Endothelial cell (in vitro differentiated cells): ENCODE results near the gene DNAJC5. TPM values are rescaled to one million over a fixed set of nuclear protein-coding genes. Genes with fewer than 3 reads are reported as not detected.

Experiments
- DNase-seq: peaks from one replicate; pipeline ENCODE4 v3.0.0; 2021; ENCODE audit warnings: low spot score
- H3K27ac Mint-ChIP-seq: one replicate; pipeline ENCODE4 v1.8.0; 2021; ENCODE audit warnings: mixed read lengths, inconsistent platforms; ENCODE audit not compliant: unreplicated experiment
- H3K27me3 Mint-ChIP-seq: one replicate; pipeline ENCODE4 v1.8.0; 2021; ENCODE audit warnings: mild to moderate bottlenecking, moderate library complexity, mixed read lengths, inconsistent platforms; ENCODE audit not compliant: unreplicated experiment
- H3K36me3 Mint-ChIP-seq: one replicate; pipeline ENCODE4 v1.8.0; 2021; ENCODE audit warnings: mild to moderate bottlenecking, low read depth, mixed read lengths, inconsistent platforms; ENCODE audit not compliant: unreplicated experiment
- H3K4me1 Mint-ChIP-seq: one replicate; pipeline ENCODE4 v1.8.0; 2021; ENCODE audit warnings: mild to moderate bottlenecking, mixed read lengths, inconsistent platforms; ENCODE audit not compliant: unreplicated experiment
- H3K4me3 Mint-ChIP-seq: one replicate; pipeline ENCODE4 v1.8.0; 2021; ENCODE audit warnings: mild to moderate bottlenecking, mixed read lengths, inconsistent platforms; ENCODE audit not compliant: unreplicated experiment
- H3K9me3 Mint-ChIP-seq: one replicate; pipeline ENCODE4 v1.8.0; 2021; ENCODE audit warnings: mixed read lengths, inconsistent platforms; ENCODE audit not compliant: unreplicated experiment
- total RNA-seq: library from RNA; stranded (reverse); fragmentation: NEBNext Ultra II Directional; extraction: Animal tissue kit (Norgen Biotek cat#: 25700); gene quantifications from one replicate; pipeline ENCODE4 v1.2.1, GENCODE V29; 2021; ENCODE audit not compliant: unreplicated experiment
- TF ChIP-seq, protein P1 (sequence below): fragments of 200-600 bp; sonication (generic); IDR thresholded peaks from one replicate; pipeline ENCODE4 v1.5.0; 2021; ENCODE audit warnings: antibody characterized with exemption; ENCODE audit not compliant: unreplicated experiment

Gene DNAJC5
- total RNA-seq, 1 donor from 2014 or later, result 54.4 TPM

DNA sequence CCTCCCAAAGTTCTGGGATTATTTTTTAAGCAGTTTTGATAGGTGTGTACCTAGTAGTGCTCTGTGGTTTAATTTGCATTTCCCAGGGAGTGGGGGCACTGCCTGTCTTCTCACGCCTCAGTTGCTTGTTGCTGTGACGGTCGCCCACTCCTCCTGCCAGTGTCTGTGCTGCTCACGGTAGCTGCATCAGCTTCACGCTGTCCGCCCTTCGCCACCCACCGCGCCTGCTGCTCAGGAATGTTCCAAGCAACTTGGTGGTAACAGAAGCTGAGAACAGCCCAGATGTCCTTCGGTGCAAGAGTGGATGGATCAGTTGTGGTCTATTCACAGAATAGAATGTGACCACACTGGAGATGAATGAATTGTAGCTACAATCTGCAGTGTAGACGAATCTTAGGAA is 22.9 kb downstream of the DNAJC5 start:
- no peak for DNase-seq
- Mint-ChIP-seq H3K9me3 (no peaks in the 10 kb centered on the region), H3K27ac (peak overlapping the region; percentile 9), H3K4me1 (peaks cover 4% of the 10 kb centered on the region), H3K36me3 (peaks cover 13% of the 10 kb centered on the region), H3K4me3 (no peak overlapping the region), H3K27me3 (peaks cover 1% of the 10 kb centered on the region)
- TF ChIP-seq, protein P1, sequence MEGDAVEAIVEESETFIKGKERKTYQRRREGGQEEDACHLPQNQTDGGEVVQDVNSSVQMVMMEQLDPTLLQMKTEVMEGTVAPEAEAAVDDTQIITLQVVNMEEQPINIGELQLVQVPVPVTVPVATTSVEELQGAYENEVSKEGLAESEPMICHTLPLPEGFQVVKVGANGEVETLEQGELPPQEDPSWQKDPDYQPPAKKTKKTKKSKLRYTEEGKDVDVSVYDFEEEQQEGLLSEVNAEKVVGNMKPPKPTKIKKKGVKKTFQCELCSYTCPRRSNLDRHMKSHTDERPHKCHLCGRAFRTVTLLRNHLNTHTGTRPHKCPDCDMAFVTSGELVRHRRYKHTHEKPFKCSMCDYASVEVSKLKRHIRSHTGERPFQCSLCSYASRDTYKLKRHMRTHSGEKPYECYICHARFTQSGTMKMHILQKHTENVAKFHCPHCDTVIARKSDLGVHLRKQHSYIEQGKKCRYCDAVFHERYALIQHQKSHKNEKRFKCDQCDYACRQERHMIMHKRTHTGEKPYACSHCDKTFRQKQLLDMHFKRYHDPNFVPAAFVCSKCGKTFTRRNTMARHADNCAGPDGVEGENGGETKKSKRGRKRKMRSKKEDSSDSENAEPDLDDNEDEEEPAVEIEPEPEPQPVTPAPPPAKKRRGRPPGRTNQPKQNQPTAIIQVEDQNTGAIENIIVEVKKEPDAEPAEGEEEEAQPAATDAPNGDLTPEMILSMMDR, result no peak

DNA sequence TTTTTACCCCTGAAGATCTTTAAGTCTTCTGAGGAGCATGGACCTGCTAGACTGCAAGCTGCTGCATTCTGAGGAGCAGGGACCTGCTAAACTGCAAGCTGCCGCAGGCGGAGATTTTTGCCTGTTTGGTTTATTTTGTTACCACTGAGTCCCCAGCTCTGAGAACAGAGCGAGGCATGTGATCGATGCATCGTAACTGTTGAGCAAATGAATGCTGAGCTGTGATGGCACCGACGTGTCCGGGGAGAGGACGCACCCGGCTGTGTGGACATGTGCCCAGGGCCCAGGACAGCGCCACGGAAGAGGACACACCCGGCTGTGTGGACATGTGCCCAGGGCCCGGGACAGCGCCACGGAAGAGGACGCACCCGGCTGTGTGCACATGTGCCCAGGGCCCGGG is 24.2 kb downstream of the DNAJC5 start:
- TF ChIP-seq, protein P1, result no peak
- peaks cover 13% of the 10 kb centered on the region for H3K36me3 Mint-ChIP-seq
- no peak for DNase-seq
- H3K27ac Mint-ChIP-seq, result no peak overlapping the region
- H3K9me3 Mint-ChIP-seq, result no peaks in the 10 kb centered on the region
- peaks cover 1% of the 10 kb centered on the region for H3K27me3 Mint-ChIP-seq
- H3K4me3 Mint-ChIP-seq, result no peak overlapping the region
- no peaks in the 10 kb centered on the region for H3K4me1 Mint-ChIP-seq

DNA sequence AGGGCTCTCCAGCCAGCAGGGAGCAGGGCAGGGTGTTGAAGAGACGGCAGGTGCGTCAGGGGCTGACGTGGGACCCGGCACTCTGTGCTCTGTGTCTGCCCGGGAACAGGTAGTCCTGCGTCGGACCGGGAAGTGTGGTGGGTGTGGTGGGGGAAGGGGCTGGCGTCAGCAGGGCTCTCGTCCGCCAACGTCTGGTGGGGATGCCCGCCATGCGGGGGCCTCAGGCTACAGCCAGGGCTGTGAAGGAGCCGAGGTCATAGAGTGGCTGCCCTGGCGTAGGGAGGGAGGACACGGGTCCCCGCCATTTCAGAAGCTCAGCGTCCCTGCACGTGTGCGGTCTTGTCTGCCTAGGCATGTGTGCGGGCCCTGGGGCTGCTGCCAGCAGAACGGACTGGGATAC is 25.3 kb downstream of the DNAJC5 start:
- no peak overlapping the region for H3K27ac Mint-ChIP-seq
- DNase-seq, result no peak
- TF ChIP-seq, protein P1, result no peak
- no peaks in the 10 kb centered on the region for H3K9me3 Mint-ChIP-seq
- H3K4me3 Mint-ChIP-seq, result no peak overlapping the region
- H3K27me3 Mint-ChIP-seq, result no peaks in the 10 kb centered on the region
- peaks cover 3% of the 10 kb centered on the region for H3K4me1 Mint-ChIP-seq
- peaks cover 13% of the 10 kb centered on the region for H3K36me3 Mint-ChIP-seq

DNA sequence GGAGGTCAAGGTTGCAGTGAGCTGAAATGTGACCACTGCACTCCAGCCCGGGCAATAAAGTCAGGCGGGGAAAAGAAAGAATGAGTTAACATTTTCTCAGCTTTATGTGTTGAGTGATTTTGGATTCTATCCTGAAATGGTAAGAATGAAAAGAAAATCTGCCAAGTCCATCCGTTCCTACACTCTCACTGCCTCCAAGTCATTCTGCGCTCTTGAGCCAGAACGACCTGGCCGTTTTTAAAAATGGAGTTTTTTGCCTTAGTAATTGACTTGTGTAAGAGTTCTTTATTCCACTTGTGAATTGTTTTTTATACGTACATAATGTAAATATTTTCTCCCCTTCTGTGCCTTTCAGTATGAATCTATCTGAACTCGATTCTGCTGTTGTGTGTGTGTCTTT is 28.7 kb downstream of the DNAJC5 start:
- no peaks in the 10 kb centered on the region for H3K27me3 Mint-ChIP-seq
- no peak overlapping the region for H3K4me3 Mint-ChIP-seq
- no peaks in the 10 kb centered on the region for H3K9me3 Mint-ChIP-seq
- no peak overlapping the region for H3K27ac Mint-ChIP-seq
- TF ChIP-seq, protein P1, result no peak
- peaks cover 20% of the 10 kb centered on the region for H3K36me3 Mint-ChIP-seq
- DNase-seq, result no peak
- peaks cover 8% of the 10 kb centered on the region for H3K4me1 Mint-ChIP-seq

DNA sequence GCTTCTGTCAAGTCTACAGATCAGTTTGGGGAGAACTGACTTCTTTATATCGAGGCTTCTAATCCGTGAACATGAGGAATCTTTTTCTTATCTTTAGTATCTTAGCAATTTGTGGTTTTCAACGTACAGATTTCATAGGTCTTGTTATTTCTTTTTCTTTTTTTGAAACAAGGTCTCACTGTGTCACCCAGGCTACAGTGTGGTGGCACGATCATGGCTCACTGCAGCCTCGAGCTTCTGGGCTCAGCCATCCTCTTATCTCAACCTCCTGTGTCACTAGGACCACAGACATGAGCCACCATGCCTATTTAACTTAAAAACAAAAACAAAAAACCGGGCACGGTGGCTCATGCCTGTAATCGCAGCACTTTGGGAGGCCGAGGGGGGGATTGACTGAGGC is 29.3 kb downstream of the DNAJC5 start:
- Mint-ChIP-seq H3K27ac (no peak overlapping the region), H3K27me3 (no peaks in the 10 kb centered on the region), H3K4me3 (no peak overlapping the region), H3K36me3 (peaks cover 20% of the 10 kb centered on the region), H3K4me1 (peaks cover 8% of the 10 kb centered on the region), H3K9me3 (no peaks in the 10 kb centered on the region)
- TF ChIP-seq, protein P1, result no peak
- DNase-seq, result no peak
